GM21423 (cell line): Measurements from ENCODE around the gene LSM14A.

Source experiments
- ATAC-seq: cut with Tn5 transposase; IDR thresholded peaks from one replicate; pipeline ENCODE4 v1.9.1; 2021; ENCODE audit warnings: mild to moderate bottlenecking, moderate library complexity; ENCODE audit not compliant: unreplicated experiment

Gene LSM14A

DNA sequence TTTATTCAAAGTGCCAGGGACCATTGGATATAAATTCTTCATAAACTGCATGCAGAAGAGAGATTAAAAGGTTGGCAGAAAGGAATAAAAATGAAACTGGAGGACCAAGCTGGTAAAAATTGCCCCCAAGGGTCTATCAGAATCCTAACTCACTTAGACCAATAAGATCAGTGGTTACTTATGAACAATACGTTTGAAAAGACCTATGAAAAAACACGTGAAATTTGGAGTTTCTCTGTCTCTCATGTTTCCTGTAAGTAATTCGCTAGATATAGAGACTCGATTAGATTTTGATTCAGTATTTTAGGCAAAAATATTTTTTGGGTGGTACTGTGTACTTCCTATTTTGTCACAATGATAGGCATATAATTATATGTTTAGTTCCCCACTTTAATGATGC lies 104.9 kb downstream of the LSM14A start:
- ATAC-seq, result no peak

- ATAC-seq, result no peak
These were observed 106.5 kb downstream of the LSM14A start for GRCh38 chr19:34278783-34279182.
